Endothelial cell of umbilical vein (primary cell): ENCODE data around the gene STOML3. TPM values are rescaled to one million over a fixed set of nuclear protein-coding genes. Genes with fewer than 3 reads are reported as not detected.

Experiments used
- BruUV-seq: library from RNA; stranded (reverse); fragments of 400-500 nt; replicated peaks from 2 replicates; lab custom pipeline; 2021; lab: Mats Ljungman, UMichigan
- CTCF ChIA-PET: fragments of 300-600, 350-600 bp; sonication (Branson Sonifier 250); formaldehyde crosslinking; loops from one replicate; lab custom pipeline; 2021; ENCODE audit warnings: antibody characterized with exemption, inconsistent platforms; lab: Charles Lee
- POLR2A ChIA-PET: fragments of 300-600, 350-600 bp; sonication (Branson Sonifier 250); formaldehyde crosslinking; loops from one replicate; lab custom pipeline; 2021; ENCODE audit warnings: antibody characterized with exemption, inconsistent platforms; lab: Charles Lee
- DNase-seq: peaks from one replicate; pipeline ENCODE4 v3.0.0-alpha.2; 2011; ENCODE audit warnings: low read depth, low spot score
- FAIRE-seq: peaks from 2 replicates; lab custom pipeline; 2011; peaks lifted over from hg19 to GRCh38; lab: Jason Lieb, UNC
- H2AFZ ChIP-seq: 2 replicates; pipeline ENCODE4 v1.6.0; 2012; ENCODE audit warnings: low read depth, low read length, control low read depth, inconsistent platforms
- H3K27ac ChIP-seq: 2 replicates; pipeline ENCODE4 v1.5.1; 2011; ENCODE audit warnings: low read depth, mild to moderate bottlenecking, control low read depth, low read length, moderate library complexity; ENCODE audit not compliant: insufficient read depth
- H3K27me3 ChIP-seq, 2 experiments: 2 replicates each; pipeline versions ENCODE4 v1.6.0 to v1.6.1; 2011; ENCODE audit warnings: low read length in 2 of 2, mixed read lengths in 1 of 2; ENCODE audit not compliant: control insufficient read depth in 2 of 2, insufficient read depth in 2 of 2
- H3K36me3 ChIP-seq, 2 experiments: 2 replicates in 1 of 2; 3 replicates in 1 of 2; pipeline ENCODE4 v1.5.1; 2011; ENCODE audit warnings: low read length in 2 of 2, mild to moderate bottlenecking in 1 of 2, moderate library complexity in 1 of 2; ENCODE audit not compliant: control insufficient read depth in 2 of 2, insufficient read depth in 2 of 2; ENCODE audit errors: extremely low read depth in 1 of 2
- H3K4me1 ChIP-seq: 3 replicates; pipeline ENCODE4 v1.5.1; 2011; ENCODE audit warnings: mild to moderate bottlenecking, low read length; ENCODE audit not compliant: control insufficient read depth, insufficient read depth; ENCODE audit errors: extremely low read depth
- H3K4me2 ChIP-seq: 2 replicates; pipeline ENCODE4 v1.6.1; 2011; ENCODE audit warnings: low read length, control low read depth, mixed read lengths; ENCODE audit not compliant: insufficient read depth
- H3K4me3 ChIP-seq, 3 experiments: fragments of 200-600 bp in 1 of 3; sonication (generic), shearing (Covaris generic) in 1 of 3; replicated peaks in 1 of 3; 2 replicates each; pipeline ENCODE4 v1.5.1; 2011 to 2016; ENCODE audit warnings: control low read depth in 3 of 3, low read length in 3 of 3, mild to moderate bottlenecking in 2 of 3, inconsistent platforms in 1 of 3, low read depth in 1 of 3, moderate library complexity in 1 of 3; ENCODE audit not compliant: insufficient read depth in 1 of 3
- H3K79me2 ChIP-seq: 2 replicates; pipeline ENCODE4 v1.6.0; 2012; ENCODE audit warnings: low read length, inconsistent platforms; ENCODE audit not compliant: control insufficient read depth, insufficient read depth
- H3K9ac ChIP-seq: replicated peaks from 2 replicates; pipeline ENCODE3; 2011; ENCODE audit warnings: low read length, control low read depth; ENCODE audit not compliant: insufficient read depth; ENCODE audit errors: extremely low read depth
- H3K9me1 ChIP-seq: replicated peaks from 3 replicates; pipeline ENCODE4 v1.6.0; 2011; ENCODE audit warnings: mild to moderate bottlenecking, low read length; ENCODE audit not compliant: control insufficient read depth, insufficient read depth; ENCODE audit errors: extremely low read depth
- H3K9me3 ChIP-seq: replicated peaks from 2 replicates; pipeline ENCODE4 v1.5.1; 2012; ENCODE audit warnings: low read length, inconsistent platforms; ENCODE audit not compliant: control insufficient read depth, insufficient read depth
- H4K20me1 ChIP-seq: replicated peaks from 2 replicates; pipeline ENCODE3; 2011; ENCODE audit warnings: mild to moderate bottlenecking, low read length; ENCODE audit not compliant: control insufficient read depth, insufficient read depth; ENCODE audit errors: extremely low read depth
- CTCF ChIP-seq, 2 donors: IDR thresholded peaks; 1 replicate in 1 of 2; 2 replicates in 1 of 2; pipeline ENCODE4 v1.5.1; 2011; ENCODE audit warnings: low read length in 2 of 2, mild to moderate bottlenecking in 2 of 2, moderate library complexity in 2 of 2, control low read depth in 1 of 2, inconsistent platforms in 1 of 2, low read depth in 1 of 2; ENCODE audit not compliant: insufficient read depth in 1 of 2; ENCODE audit errors: extremely low read depth in 1 of 2
- EZH2 ChIP-seq: IDR thresholded peaks from 2 replicates; pipeline ENCODE4 v1.6.1; 2012; ENCODE audit warnings: borderline replicate concordance, low read depth, mild to moderate bottlenecking, moderate library complexity, low read length, inconsistent platforms; ENCODE audit not compliant: severe bottlenecking
- FOS ChIP-seq: IDR thresholded peaks from 2 replicates; pipeline ENCODE4 v1.6.1; 2011; ENCODE audit warnings: mild to moderate bottlenecking, low read length, moderate library complexity, borderline replicate concordance; ENCODE audit not compliant: insufficient read depth
- GATA2 ChIP-seq: IDR thresholded peaks from 2 replicates; pipeline ENCODE4 v1.7.0; 2011; ENCODE audit warnings: low read depth, mild to moderate bottlenecking, moderate library complexity, mixed read lengths, low read length; ENCODE audit not compliant: insufficient read length, insufficient read depth
- JUN ChIP-seq: IDR thresholded peaks from 2 replicates; pipeline ENCODE4 v1.6.1; 2011; ENCODE audit warnings: borderline replicate concordance, low read depth; ENCODE audit not compliant: insufficient read length, insufficient read depth
- MAX ChIP-seq: IDR thresholded peaks from 2 replicates; pipeline ENCODE4 v1.6.1; 2011; ENCODE audit not compliant: insufficient read depth, insufficient read length
- MYC ChIP-seq: IDR thresholded peaks from one replicate; pipeline ENCODE4 v1.6.1; 2011; ENCODE audit warnings: mild to moderate bottlenecking, low read depth, low read length
- POLR2A ChIP-seq: IDR thresholded peaks from 2 replicates; pipeline ENCODE4 v1.6.1; 2012; ENCODE audit warnings: low read depth, mild to moderate bottlenecking, control low read depth, low read length
- POLR2AphosphoS5 ChIP-seq: IDR thresholded peaks from 2 replicates; pipeline ENCODE4 v1.6.1; 2012; ENCODE audit warnings: low read depth, mild to moderate bottlenecking, control low read depth, low read length, moderate library complexity; ENCODE audit not compliant: insufficient read depth
- dilution Hi-C: fragments of 300-500 bp; cut with MboI; formaldehyde crosslinking; loops from one replicate; pipeline ENCODE4 v1.15.0; 2019; ENCODE audit warnings: low sequenced_read_pairs; ENCODE audit not compliant: extremely low pct_ligation_motif_present
- intact Hi-C: fragments of 100-400 bp; cut with micrococcal nuclease; formaldehyde crosslinking; loops from one replicate; pipeline ENCODE4 v1.10.0; 2022
- polyA plus RNA-seq, 4 experiments: library from polyadenylated mRNA; depleted of rRNA in 3 of 4; stranded (reverse) in 3 of 4; unstranded in 1 of 4; fragments of >200 nt; gene quantifications; 2 replicates each; pipeline versions ENCODE4 v1.2.1 to v1.2.3, GENCODE V29; 2011 to 2012; ENCODE audit warnings: missing spikeins in 1 of 4
- total RNA-seq: library from RNA; stranded (reverse); gene quantifications from 2 replicates; pipeline ENCODE4 v1.2.3, GENCODE V29; 2021

The STOML3 gene
- total and polyA plus RNA-seq, 2 donors (not counting 3 experiments of a cell fraction or from before 2014, with no cell fraction given): not detected

- dilution Hi-C loops: no loop called here
- FAIRE-seq: no peak
- H3K9ac ChIP-seq: no peak overlapping the region
- H3K4me3 ChIP-seq: no peak overlapping the region
- H3K79me2 ChIP-seq: no peaks in the 10 kb centered on the region
- H2AFZ ChIP-seq: no peak overlapping the region
- no peaks in the 10 kb centered on the region for H3K9me1 ChIP-seq
- no peaks in the 10 kb centered on the region for H4K20me1 ChIP-seq
- no peak overlapping the region for H3K27ac ChIP-seq
- H3K4me1 ChIP-seq: no peaks in the 10 kb centered on the region
- H3K4me2 ChIP-seq: no peak overlapping the region
- H3K9me3 ChIP-seq: no peaks in the 10 kb centered on the region
- POLR2A ChIA-PET: no interaction called here
- H3K36me3 ChIP-seq: no peaks in the 10 kb centered on the region
- TF ChIP-seq POLR2A (no peak), CTCF (IDR thresholded peaks at IDR 0.05; ENCODE audit: extremely low read depth in 1 of 2, insufficient read depth in 1 of 2, low read depth in 1 of 2, low read length in 2 of 2) (no peak), MAX (no peak), POLR2AphosphoS5 (no peak), JUN (no peak), EZH2 (no peak), FOS (no peak), GATA2 (no peak), MYC (no peak)
- BruUV-seq: no TSS peak
- peaks cover 2 to 3% of the 10 kb centered on the region in 2 experiments for H3K27me3 ChIP-seq
- no peak for DNase-seq
- CTCF ChIA-PET: interaction anchor here (1.4 kb wide), 1 partner anchor 15 kb away, joined by 3 read pairs; no protein-coding TSS in a partner anchor
- intact Hi-C loops: no loop called here
Measured at GRCh38 chr13:38943231-38943630, 47.4 kb downstream of the STOML3 start.
